Measurements from ENCODE around the gene PELI1. TPM values are rescaled to one million over a fixed set of nuclear protein-coding genes. Genes with fewer than 3 reads are reported as not detected.
A peak's percentile ranks its signal among the peaks of the same experiment; 100 is the strongest.

Gene PELI1
- total RNA-seq, 4 donors from 2014 or later = 13.7 to 31.1 (median 19.7) TPM

DNA sequence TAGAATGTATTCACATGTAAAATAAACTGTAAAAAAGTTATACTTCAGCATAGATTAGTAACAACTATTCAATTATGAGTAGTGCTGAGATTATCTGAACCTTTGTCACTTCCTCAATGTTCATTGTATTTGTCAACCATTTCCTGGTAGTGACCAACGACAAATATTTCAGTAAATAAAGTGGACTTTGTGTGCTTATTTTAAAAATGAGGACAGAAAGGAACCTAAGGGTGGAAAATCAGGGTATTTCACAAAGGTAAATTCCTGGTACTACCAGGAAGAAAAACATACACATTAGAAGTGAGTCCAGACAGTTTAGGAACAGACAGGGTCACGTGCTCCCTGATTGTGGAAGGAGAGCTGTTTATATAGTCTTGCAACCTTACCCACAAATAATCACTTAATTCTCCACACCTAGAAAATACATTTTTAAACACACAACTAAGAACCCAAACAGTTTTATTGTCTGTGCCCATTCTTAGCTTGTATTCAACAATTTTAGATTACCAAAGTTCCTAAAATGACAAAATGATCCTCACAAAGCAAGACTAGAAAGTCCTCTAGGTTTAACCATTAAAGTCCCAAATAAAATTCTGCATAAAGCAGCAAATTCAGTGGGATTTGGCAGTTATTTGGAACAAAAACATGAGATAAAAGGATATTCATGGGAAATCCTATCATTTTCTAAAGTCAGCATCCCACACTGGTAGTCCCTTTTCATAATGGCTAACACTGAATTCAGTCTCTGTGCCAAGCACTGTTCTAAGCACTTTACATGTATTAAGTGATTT is 28.2 kb downstream of the PELI1 start:
- no peaks in the 10 kb centered on the region for H3K9me3 ChIP-seq
- DNase-seq (ENCODE audit: extremely low spot score) = no peak
- no peaks in the 10 kb centered on the region for H3K27me3 ChIP-seq
- H3K36me3 ChIP-seq = no peaks in the 10 kb centered on the region
- intact Hi-C loops (cut with DNase I) = no loop called here
- peak overlapping the region in 1 of 4 donors; percentile 4 for H3K27ac ChIP-seq (replicated peaks in 1 of 4)
- TF ChIP-seq, protein P1, sequence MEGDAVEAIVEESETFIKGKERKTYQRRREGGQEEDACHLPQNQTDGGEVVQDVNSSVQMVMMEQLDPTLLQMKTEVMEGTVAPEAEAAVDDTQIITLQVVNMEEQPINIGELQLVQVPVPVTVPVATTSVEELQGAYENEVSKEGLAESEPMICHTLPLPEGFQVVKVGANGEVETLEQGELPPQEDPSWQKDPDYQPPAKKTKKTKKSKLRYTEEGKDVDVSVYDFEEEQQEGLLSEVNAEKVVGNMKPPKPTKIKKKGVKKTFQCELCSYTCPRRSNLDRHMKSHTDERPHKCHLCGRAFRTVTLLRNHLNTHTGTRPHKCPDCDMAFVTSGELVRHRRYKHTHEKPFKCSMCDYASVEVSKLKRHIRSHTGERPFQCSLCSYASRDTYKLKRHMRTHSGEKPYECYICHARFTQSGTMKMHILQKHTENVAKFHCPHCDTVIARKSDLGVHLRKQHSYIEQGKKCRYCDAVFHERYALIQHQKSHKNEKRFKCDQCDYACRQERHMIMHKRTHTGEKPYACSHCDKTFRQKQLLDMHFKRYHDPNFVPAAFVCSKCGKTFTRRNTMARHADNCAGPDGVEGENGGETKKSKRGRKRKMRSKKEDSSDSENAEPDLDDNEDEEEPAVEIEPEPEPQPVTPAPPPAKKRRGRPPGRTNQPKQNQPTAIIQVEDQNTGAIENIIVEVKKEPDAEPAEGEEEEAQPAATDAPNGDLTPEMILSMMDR (IDR thresholded peaks at IDR 0.05) = no peak
- TF ChIP-seq EP300 (IDR thresholded peaks at IDR 0.05) (no peak), POLR2A (IDR thresholded peaks at IDR 0.05; ENCODE audit: low read depth) (no peak), POLR2AphosphoS5 (IDR thresholded peaks at IDR 0.05) (no peak)
- 71% methylated on average over 2 of the region's 2 CpGs for WGBS
- H3K4me1 ChIP-seq = peaks cover 29 to 89% (median 81%) of the 10 kb centered on the region in 4 donors
- H3K4me3 ChIP-seq = no peak overlapping the region

DNA sequence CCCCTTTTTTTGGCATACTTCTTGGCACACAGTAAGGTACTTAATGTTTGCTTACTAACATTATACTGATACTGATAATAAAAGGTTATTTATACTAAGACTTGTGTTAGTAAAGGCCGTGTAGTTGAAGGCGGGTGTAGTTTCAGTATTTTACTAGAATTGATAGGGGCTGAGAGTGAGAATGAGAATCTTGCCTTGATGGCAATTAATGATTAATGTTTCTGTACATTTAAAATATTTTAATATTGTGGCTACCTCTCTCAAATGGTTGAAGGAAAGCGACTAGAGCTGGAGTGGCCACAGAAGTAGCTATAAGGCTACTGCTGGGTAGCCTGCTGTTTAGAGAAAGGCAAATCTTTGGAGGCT is 29.3 kb downstream of the PELI1 start:
- Histone ChIP-seq H3K27me3 (no peaks in the 10 kb centered on the region), H3K4me1 (peaks cover 29 to 83% (median 74%) of the 10 kb centered on the region in 4 donors), H3K36me3 (no peaks in the 10 kb centered on the region), H3K27ac (replicated peaks in 1 of 4) (peak overlapping the region in 1 of 4 donors; percentile 35), H3K4me3 (no peak overlapping the region), H3K9me3 (no peaks in the 10 kb centered on the region)
- TF ChIP-seq EP300 (IDR thresholded peaks at IDR 0.05) = no peak
- TF ChIP-seq, protein P1 (IDR thresholded peaks at IDR 0.05) = no peak
- DNase-seq (ENCODE audit: extremely low spot score) = no peak
- intact Hi-C loops (cut with DNase I) = no loop called here
- WGBS = 69% methylated on average over 3 of the region's 3 CpGs

DNA sequence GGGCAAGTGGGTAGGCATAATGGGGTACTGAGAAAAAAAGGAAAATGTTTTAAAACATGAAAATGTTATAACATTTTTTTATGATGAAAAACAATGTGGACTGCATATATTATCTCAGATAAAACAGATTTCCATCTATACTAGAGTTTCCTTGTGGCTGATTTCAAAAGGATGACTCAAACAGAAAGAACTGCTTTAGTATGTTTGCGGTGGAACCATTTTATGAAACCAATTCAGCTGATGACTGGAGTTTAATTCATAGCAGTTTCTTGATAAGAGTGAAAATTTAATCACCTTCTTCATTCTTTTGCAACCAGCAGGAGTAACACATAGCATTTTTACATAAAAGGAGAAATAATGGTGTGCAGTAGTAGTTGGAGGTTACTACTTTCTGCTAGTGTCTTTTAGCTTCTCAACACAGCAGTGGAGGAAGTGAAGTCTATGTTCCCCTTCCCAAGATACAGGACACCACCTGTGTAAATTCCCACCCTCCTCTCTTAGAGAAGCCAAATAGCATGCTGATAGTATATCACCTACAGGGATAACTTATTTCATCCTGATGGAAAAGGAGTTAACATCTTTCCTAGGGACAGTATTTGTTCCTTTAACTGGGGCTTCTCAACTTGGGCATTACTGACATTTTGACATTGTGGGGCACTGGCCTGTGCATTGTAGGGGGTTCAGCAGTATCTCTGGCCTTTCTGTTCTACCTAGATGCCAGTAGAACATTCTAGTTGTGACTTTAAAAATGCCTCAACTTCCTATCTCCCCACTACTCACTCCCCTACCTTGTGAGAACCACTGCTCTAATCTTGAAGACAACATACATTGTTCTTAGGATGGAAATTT is 29.9 kb downstream of the PELI1 start:
- TF ChIP-seq POLR2AphosphoS5 (IDR thresholded peaks at IDR 0.05) (no peak), POLR2A (IDR thresholded peaks at IDR 0.05; ENCODE audit: low read depth) (no peak), EP300 (IDR thresholded peaks at IDR 0.05) (no peak)
- TF ChIP-seq, protein P1 (IDR thresholded peaks at IDR 0.05) = no peak
- WGBS = 72% methylated on average over 1 of the region's 1 CpG
- Histone ChIP-seq H3K27me3 (no peaks in the 10 kb centered on the region), H3K27ac (replicated peaks in 1 of 4) (peak overlapping the region in 1 of 4 donors; percentile 35), H3K9me3 (no peaks in the 10 kb centered on the region), H3K4me1 (peaks cover 31 to 81% (median 73%) of the 10 kb centered on the region in 4 donors), H3K4me3 (no peak overlapping the region), H3K36me3 (no peaks in the 10 kb centered on the region)
- intact Hi-C loops (cut with DNase I) = no loop called here
- DNase-seq (ENCODE audit: extremely low spot score) = no peak

DNA sequence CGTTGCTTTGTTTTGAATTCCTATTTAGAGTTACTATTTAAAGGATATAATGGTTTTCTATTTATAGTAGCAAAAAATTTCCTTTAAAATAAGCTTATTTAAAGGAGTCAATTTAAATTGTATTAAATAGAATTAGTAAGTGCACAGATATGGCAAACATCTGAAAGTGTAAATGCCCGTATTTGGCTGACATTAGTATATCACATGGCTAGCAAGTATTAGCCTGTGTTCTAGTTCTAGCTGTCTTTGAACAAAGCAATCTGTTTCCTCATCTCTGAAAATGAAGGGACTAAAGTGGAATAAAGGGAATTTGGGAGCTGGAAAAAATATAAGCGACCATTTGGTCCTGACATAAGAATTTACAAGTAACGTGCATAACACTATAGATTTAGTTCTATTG is 32.2 kb downstream of the PELI1 start:
- intact Hi-C loops (cut with DNase I) = no loop called here
- H3K4me1 ChIP-seq = peaks cover 35 to 80% (median 73%) of the 10 kb centered on the region in 4 donors
- H3K36me3 ChIP-seq = peaks cover 0 to 10% (median 5%) of the 10 kb centered on the region in 4 donors
- DNase-seq (ENCODE audit: extremely low spot score) = no peak
- TF ChIP-seq POLR2A (IDR thresholded peaks at IDR 0.05; ENCODE audit: low read depth) = no peak
- H3K9me3 ChIP-seq = no peaks in the 10 kb centered on the region
- H3K27ac ChIP-seq (replicated peaks in 1 of 4) = no peak overlapping the region
- no peak overlapping the region for H3K4me3 ChIP-seq
- WGBS = 75% methylated on average over 4 of the region's 4 CpGs
- H3K27me3 ChIP-seq = no peaks in the 10 kb centered on the region

DNA sequence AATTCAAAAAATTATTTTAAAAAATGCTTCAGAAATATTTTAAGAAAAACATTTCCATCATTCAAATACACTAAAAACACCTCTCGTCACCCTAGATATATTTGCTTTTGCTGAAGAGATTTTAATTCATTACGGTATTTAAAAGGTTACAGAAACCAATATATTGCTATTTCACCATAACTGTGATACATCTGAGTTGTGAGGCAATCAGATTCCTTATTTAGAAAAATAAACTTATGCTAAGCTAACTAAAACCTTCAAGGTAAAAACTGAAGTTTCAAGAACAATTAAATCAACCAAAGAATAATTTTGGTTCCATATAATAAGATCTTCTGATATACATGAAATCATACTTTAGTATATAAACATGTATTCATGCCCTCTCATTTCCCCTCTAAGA is 32.8 kb downstream of the PELI1 start:
- TF ChIP-seq POLR2A (IDR thresholded peaks at IDR 0.05; ENCODE audit: low read depth) = no peak
- intact Hi-C loops (cut with DNase I) = no loop called here
- Histone ChIP-seq H3K36me3 (peaks cover 0 to 16% (median 8%) of the 10 kb centered on the region in 4 donors), H3K27ac (replicated peaks in 1 of 4) (no peak overlapping the region), H3K27me3 (no peaks in the 10 kb centered on the region), H3K9me3 (no peaks in the 10 kb centered on the region), H3K4me1 (peaks cover 29 to 77% (median 69%) of the 10 kb centered on the region in 4 donors), H3K4me3 (no peak overlapping the region)
- WGBS = 97% methylated on average over 2 of the region's 2 CpGs
- DNase-seq (ENCODE audit: extremely low spot score) = no peak
